Keratinocyte (primary cell): ENCODE measurements around the gene ITFG1. TPM values are rescaled to one million over a fixed set of nuclear protein-coding genes. Genes with fewer than 3 reads are reported as not detected.
A peak's percentile ranks its signal among the peaks of the same experiment; 100 is the strongest.

Source experiments
- DNase-seq: peaks from one replicate; pipeline ENCODE4 v3.0.0-alpha.2; 2011; ENCODE audit warnings: low read depth, missing footprints, low spot score
- FAIRE-seq: peaks from 2 replicates; lab custom pipeline; 2011; peaks lifted over from hg19 to GRCh38; lab: Jason Lieb, UNC
- H2AFZ ChIP-seq: 2 replicates; pipeline ENCODE4 v1.6.0; 2012; ENCODE audit warnings: low read length, control low read depth, inconsistent platforms; ENCODE audit not compliant: control insufficient read depth
- H3K27ac ChIP-seq: 2 replicates; pipeline ENCODE4 v1.5.1; 2011; ENCODE audit warnings: low read length; ENCODE audit not compliant: control insufficient read depth, insufficient read depth
- H3K27me3 ChIP-seq: 3 replicates; pipeline ENCODE4 v1.6.0; 2011; ENCODE audit warnings: low read length; ENCODE audit not compliant: control insufficient read depth, insufficient read depth; ENCODE audit errors: extremely low read depth
- H3K36me3 ChIP-seq, 2 experiments: 2 replicates in 1 of 2; 3 replicates in 1 of 2; pipeline ENCODE4 v1.5.1; 2011; ENCODE audit warnings: low read length in 2 of 2, mild to moderate bottlenecking in 1 of 2; ENCODE audit not compliant: control insufficient read depth in 2 of 2, insufficient read depth in 2 of 2; ENCODE audit errors: extremely low read depth in 1 of 2
- H3K4me1 ChIP-seq: 3 replicates; pipeline ENCODE4 v1.5.1; 2011; ENCODE audit warnings: low read length; ENCODE audit not compliant: control insufficient read depth, insufficient read depth; ENCODE audit errors: extremely low read depth
- H3K4me2 ChIP-seq: 3 replicates; pipeline ENCODE4 v1.6.0; 2011; ENCODE audit warnings: low read depth, low read length; ENCODE audit not compliant: control insufficient read depth, insufficient read depth; ENCODE audit errors: extremely low read depth
- H3K4me3 ChIP-seq, 3 experiments: fragments of 200-600 bp in 1 of 3; sonication (generic) in 1 of 3; 2 replicates in 2 of 3; 3 replicates in 1 of 3; pipeline ENCODE4 v1.5.1; 2011 to 2016; ENCODE audit warnings: low read length in 3 of 3, mild to moderate bottlenecking in 3 of 3, control low read depth in 2 of 3, inconsistent platforms in 1 of 3, low read depth in 1 of 3, mixed read lengths in 1 of 3, mixed run types in 1 of 3, moderate library complexity in 1 of 3; ENCODE audit not compliant: control insufficient read depth in 2 of 3, insufficient read depth in 2 of 3; ENCODE audit errors: extremely low read depth in 1 of 3
- H3K79me2 ChIP-seq: 2 replicates; pipeline ENCODE4 v1.6.0; 2012; ENCODE audit warnings: low read length; ENCODE audit not compliant: control insufficient read depth, insufficient read depth
- H3K9ac ChIP-seq: 3 replicates; pipeline ENCODE4 v1.6.0; 2011; ENCODE audit warnings: low read length; ENCODE audit not compliant: control insufficient read depth, insufficient read depth; ENCODE audit errors: extremely low read depth
- H3K9me1 ChIP-seq: 3 replicates; pipeline ENCODE4 v1.6.0; 2011; ENCODE audit warnings: low read length; ENCODE audit not compliant: control insufficient read depth, insufficient read depth; ENCODE audit errors: extremely low read depth
- H3K9me3 ChIP-seq: 2 replicates; pipeline ENCODE4 v1.5.1; 2012; ENCODE audit warnings: low read depth, low read length; ENCODE audit not compliant: control insufficient read depth
- H4K20me1 ChIP-seq: 3 replicates; pipeline ENCODE4 v1.6.0; 2011; ENCODE audit warnings: low read length; ENCODE audit not compliant: control insufficient read depth, insufficient read depth; ENCODE audit errors: extremely low read depth
- CTCF ChIP-seq, 3 experiments: IDR thresholded peaks in 1 of 3; conservative IDR thresholded peaks in 1 of 3; optimal IDR thresholded peaks in 1 of 3; 2 replicates in 2 of 3; 3 replicates in 1 of 3; pipeline versions ENCODE3 to v1.5.1; 2011; ENCODE audit warnings: low read length in 3 of 3, mild to moderate bottlenecking in 3 of 3, moderate library complexity in 2 of 3, control low read depth in 1 of 3, inconsistent platforms in 1 of 3; ENCODE audit not compliant: insufficient read depth in 2 of 3; ENCODE audit errors: extremely low read depth in 1 of 3
- EZH2 ChIP-seq: IDR thresholded peaks from one replicate; pipeline ENCODE4 v1.6.1; 2012; ENCODE audit warnings: inconsistent platforms, mild to moderate bottlenecking, low read length, moderate library complexity
- dilution Hi-C: fragments of 300-500 bp; cut with MboI; formaldehyde crosslinking; loops from one replicate; pipeline ENCODE4 v1.7.0; 2020; ENCODE audit warnings: low sequenced_read_pairs; ENCODE audit not compliant: extremely low pct_ligation_motif_present
- polyA plus RNA-seq, 5 experiments: library from polyadenylated mRNA; depleted of rRNA in 3 of 5; stranded (reverse) in 3 of 5; stranded (forward) in 1 of 5; unstranded in 1 of 5; fragments of >200 nt; gene quantifications; 1 replicate in 1 of 5; 2 replicates in 3 of 5; 3 replicates in 1 of 5; pipeline versions ENCODE4 v1.2.1 to v1.2.3, GENCODE V29; 2011 to 2012; ENCODE audit warnings: missing spikeins in 2 of 5, low read depth in 1 of 5, low replicate concordance in 1 of 5

ITFG1 gene
- polyA plus RNA-seq, 1 donor (not counting 4 experiments of a cell fraction or from before 2014, with no cell fraction given), result 83.8 TPM

DNA sequence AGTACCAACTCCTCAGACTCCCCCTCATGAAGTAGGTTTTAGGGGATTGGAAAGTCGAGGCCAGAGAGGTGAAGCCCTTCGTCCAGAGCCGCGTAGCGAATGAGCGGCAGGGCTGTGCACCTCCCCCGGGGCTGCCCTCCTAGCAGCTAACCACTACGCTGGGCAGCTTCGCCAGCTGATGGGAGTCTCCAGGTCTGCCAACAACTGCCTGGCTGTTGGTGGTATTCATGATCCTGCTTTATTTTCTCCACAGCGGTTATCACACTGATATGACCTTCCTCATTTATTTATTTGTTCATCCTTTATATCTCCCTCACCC, 316.3 kb downstream of the ITFG1 start:
- H3K79me2 ChIP-seq, result peaks cover 34% of the 10 kb centered on the region
- no peak overlapping the region for H3K27ac ChIP-seq
- TF ChIP-seq EZH2 (no peak), CTCF (optimal IDR thresholded peaks at IDR 0.05 in 1 of 3, IDR thresholded peaks at IDR 0.05 in 1 of 3, conservative IDR thresholded peaks at IDR 0.05 in 1 of 3; ENCODE audit: extremely low read depth in 1 of 3, insufficient read depth in 2 of 3, low read length in 3 of 3) (no peak)
- H3K27me3 ChIP-seq, result no peaks in the 10 kb centered on the region
- dilution Hi-C loops, result no loop called here
- H3K36me3 ChIP-seq, result no peaks in the 10 kb centered on the region
- peak overlapping the region; percentile 73 for H3K4me2 ChIP-seq
- no peaks in the 10 kb centered on the region for H3K9me3 ChIP-seq
- peak overlapping the region; percentile 69 for H2AFZ ChIP-seq
- no peak for FAIRE-seq
- DNase-seq, result no peak
- peak overlapping the region; percentile 53 for H3K9ac ChIP-seq
- H3K4me1 ChIP-seq, result peaks cover 19% of the 10 kb centered on the region
- no peaks in the 10 kb centered on the region for H3K9me1 ChIP-seq
- H4K20me1 ChIP-seq, result no peaks in the 10 kb centered on the region
- H3K4me3 ChIP-seq, result peak overlapping the region; percentile 47 to 68 (median 51)

DNA sequence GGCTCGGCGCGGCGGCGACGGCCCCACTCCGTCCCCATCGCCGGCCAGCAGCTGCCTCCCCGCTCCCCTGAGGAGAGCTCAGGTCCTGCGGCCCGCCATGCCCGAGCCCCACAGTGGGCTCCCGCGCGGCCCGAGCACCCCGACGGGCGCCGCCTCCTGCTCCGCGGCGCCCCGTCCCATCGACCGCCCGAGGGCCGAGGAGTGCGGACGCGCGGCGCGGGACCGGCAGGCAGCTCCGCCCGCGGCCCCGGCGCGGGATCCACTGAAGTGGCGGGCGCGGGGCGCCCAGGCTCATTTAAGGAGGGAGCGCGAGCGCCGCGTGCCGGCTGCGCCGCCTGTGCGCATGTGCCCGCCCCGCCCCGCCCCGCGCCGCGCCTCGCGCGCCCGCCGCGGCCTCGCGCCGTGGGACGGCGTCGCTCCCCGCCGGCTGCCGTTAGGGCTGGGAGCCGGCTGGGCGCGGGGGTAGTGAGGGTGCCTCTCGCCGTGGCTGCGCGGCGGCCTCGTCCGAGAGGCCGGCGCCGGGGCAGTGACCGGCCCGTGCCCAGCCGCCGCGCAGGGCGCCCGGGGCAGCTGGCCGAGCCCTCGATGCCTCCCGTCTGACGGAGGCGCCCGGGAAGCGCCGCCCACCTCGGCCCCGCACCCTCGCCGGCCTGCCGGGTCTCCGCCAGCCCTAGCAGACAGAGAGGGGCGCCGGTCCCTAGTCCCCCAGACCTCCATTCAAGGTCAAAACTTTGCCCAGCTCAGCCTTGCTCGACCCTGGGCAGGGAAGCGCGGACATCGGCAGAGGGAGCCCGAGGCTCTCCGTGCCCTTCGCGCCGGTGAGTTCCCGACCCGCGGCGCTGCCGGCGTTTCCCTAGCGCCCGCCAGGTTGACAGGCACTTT, 316.9 kb downstream of the ITFG1 start, which contains the start of gene NETO2:
Gene NETO2 (minus strand): TSS at position 269 of the 882 bp plus-strand sequence. CDS start 333 bp downstream, outside the sequence.
- H3K27me3 ChIP-seq, result no peaks in the 10 kb centered on the region
- no peaks in the 10 kb centered on the region for H4K20me1 ChIP-seq
- H3K36me3 ChIP-seq, result no peaks in the 10 kb centered on the region
- peak within 1 kb of the TSS; percentile 71 for H3K27ac ChIP-seq
- TF ChIP-seq EZH2 (peak; percentile 26), CTCF (optimal IDR thresholded peaks at IDR 0.05 in 1 of 3, IDR thresholded peaks at IDR 0.05 in 1 of 3, conservative IDR thresholded peaks at IDR 0.05 in 1 of 3; ENCODE audit: extremely low read depth in 1 of 3, insufficient read depth in 2 of 3, low read length in 3 of 3) (peak; percentile 34 to 67 (median 50))
- dilution Hi-C loops, result no loop called here
- H3K9ac ChIP-seq, result peak within 1 kb of the TSS; percentile 78
- peaks cover 25% of the 10 kb centered on the region for H3K4me1 ChIP-seq
- H3K79me2 ChIP-seq, result peaks cover 40% of the 10 kb centered on the region
- peaks cover 2% of the 10 kb centered on the region for H3K9me1 ChIP-seq
- FAIRE-seq, result no peak
- peak within 1 kb of the TSS; percentile 69 for H2AFZ ChIP-seq
- H3K4me2 ChIP-seq, result peak within 1 kb of the TSS; percentile 89
- no peak for DNase-seq
- H3K4me3 ChIP-seq, result peak within 1 kb of the TSS; percentile 66 to 84 (median 68)
- H3K9me3 ChIP-seq, result no peaks in the 10 kb centered on the region
